ENCODE data around the gene TMEM223.
"Not testable (repeated sequence)": the region's sequence is repeated elsewhere in the genome, so short reads cannot be mapped to it uniquely, and the experiment has no call there.

Gene TMEM223

GRCh38 chr11:62799486-62799885 lies 7.7 kb upstream of the TMEM223 start:
- DNase-seq, result no peak

DNA sequence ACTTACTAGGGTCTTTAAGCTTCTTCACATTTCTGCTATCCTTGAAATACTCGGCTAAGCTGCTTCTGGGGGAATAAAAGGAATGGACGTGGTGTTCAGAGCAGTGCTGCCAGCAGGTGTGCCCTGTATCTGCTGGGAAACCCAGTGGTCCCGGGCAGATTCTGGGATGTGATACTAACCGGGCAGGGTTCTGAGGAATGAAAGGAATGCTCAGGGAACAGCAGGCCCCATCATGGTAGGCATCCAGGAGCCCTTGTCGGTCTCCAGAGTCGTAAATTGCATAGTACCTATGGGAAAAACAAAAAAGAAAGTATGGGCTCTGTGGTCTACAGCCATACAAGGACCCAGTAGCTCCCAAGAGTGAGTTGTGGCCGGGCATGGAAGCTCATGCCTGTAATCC lies 4.5 kb upstream of the TMEM223 start:
- no peak for DNase-seq

- DNase-seq, result no peak
Measured at GRCh38 chr11:62794201-62794775, 2.5 kb upstream of the TMEM223 start.

- no peak for DNase-seq
Measured at GRCh38 chr11:62792202-62792575, 383 bp upstream of the TMEM223 start.

GRCh38 chr11:62789576-62789975 lies 2.2 kb downstream of the TMEM223 start:
- DNase-seq, result no peak

GRCh38 chr11:62788991-62789390 lies 2.8 kb downstream of the TMEM223 start:
- no peak for DNase-seq

DNA sequence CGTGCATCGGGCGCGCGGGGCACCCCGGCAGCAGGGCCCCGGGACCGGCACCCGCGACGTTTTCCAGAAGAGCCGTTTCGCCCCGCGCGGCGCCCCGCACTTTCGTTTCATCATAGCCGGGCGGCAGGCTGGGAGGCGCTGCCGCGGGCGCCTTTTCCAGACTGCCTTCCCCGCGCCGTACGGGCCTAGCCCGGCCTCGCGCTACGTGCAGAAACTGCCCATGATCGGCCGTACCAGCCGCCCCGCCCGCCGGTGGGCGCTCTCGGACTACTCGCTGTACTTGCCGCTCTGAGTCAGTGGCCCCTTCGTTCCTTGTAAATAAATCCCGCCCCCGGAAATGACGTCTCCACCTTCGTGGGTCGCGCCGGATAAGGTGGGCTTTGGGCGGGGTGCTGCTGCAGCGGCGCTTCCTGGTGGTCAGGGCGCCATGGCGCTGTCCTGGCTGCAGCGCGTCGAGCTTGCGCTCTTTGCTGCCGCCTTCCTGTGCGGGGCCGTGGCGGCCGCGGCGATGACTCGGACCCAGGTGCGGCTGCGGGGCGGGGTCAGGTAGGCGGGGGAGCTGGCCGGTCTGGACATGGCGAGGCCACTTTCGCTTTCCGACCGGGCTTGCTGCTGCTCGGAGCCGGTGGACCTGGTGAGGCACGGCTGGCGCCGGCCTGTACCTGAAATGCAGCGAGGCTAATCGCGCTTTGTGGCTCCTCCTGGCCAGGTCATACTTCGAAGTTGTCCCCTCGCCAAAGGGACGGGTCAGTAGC lies 4.6 kb downstream of the TMEM223 start, which contains the start of gene TMEM179B:
TMEM179B (plus strand) TSS at position 398 of the 755 bp plus-strand sequence; CDS start at position 428, 30 bp downstream.
- DNase-seq, result peak; percentile 98

DNA sequence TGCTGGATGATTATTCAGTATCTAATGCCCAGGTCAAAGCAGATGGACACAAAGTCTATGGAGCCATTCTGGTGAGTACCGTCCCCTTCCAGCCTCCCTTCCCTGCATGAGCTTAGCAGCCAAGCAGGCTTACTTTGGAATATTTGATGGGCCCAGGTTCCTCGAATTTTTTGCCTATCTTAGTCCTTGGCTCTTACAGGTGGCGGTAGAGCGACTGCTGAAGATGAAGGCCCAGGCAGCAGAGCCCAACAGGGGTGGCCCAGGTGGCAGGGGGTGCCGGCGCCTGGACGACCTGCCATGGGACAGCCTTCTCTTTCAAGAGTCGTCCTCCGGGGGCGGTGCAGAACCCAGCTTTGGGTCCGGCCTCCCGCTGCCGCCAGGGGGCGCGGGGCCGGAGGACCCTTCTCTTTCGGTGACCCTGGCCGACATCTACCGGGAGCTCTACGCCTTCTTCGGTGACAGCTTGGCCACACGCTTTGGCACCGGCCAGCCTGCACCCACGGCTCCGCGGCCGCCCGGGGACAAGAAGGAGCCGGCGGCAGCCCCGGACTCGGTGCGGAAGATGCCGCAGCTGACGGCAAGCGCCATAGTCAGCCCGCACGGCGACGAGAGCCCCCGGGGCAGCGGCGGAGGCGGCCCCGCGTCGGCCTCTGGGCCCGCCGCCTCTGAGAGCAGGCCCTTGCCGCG lies 5.3 kb downstream of the TMEM223 start:
- peak; percentile 89 for DNase-seq

DNA sequence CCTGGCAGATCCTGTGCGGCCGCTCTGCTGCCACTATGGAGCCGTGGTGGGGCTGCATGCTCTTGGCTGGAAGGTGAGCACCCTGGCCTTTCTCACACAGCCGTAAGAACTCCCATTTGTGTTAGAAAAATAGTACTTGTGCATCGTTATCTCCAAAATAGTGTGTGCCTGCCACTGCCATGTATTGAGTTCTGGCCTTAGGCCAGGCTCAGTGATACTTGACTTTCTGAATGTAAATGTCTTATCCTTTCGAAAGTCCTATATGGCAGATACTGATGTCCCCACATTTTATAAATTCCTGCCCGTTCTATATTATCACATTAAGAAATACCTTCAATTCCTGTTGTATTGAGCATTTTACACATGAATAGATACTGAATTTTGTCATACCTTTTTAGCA lies 9.1 kb downstream of the TMEM223 start:
- no peak for DNase-seq

GRCh38 chr11:62778441-62778840 lies 13.4 kb downstream of the TMEM223 start:
- DNase-seq, result no peak

- no peak for DNase-seq
Measured at GRCh38 chr11:62777389-62777788, 14.4 kb downstream of the TMEM223 start.

GRCh38 chr11:62775646-62776045 lies 16.2 kb downstream of the TMEM223 start:
- no peak for DNase-seq

DNA sequence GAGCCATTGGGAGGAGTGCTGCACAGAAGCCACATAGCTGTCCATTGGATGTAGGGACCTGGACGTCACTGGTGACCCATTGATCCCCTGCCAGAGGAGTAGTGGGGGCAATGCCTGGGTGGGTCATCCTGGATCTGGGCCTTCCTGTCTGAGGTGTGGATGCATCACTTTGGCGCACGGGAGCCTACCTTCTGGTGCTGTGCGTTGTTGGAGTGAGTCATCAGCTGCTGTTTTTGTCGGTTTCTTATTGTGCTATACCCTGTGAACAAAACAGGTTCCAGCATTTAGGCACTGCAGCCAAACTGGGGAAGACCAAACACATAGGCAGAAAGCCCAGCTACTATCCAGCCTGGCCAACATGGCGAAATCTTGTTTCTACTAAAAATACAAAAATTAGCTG lies 17.4 kb downstream of the TMEM223 start:
- DNase-seq, result no peak

- DNase-seq, result peak; percentile 93
Measured at GRCh38 chr11:62771144-62772021, 20.4 kb downstream of the TMEM223 start, which contains the start of gene TAF6L. Gene TAF6L, plus strand, starts transcription at chr11:62771396. Its CDS starts 4,388 bp downstream, at chr11:62775784.

DNA sequence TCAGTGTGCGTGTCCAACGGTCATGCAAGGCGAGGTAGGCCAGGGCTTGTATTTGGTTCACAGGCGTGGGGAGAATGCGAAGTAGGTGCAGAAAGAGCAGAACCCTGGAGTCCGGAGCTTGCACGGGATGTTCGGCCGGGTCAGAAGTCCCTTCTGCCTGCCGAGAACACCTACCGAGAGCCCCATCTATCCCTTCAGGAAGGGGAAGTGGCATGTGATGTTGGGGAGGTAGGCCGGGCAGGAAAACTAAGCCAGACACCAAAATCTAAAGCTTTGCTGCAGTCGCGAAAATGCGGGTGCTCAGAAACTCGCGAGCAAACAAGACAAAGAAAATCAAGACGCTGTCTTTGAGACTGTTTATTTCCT lies 21.0 kb downstream of the TMEM223 start:
- DNase-seq, result no peak

- DNase-seq, result not testable (repeated sequence)
Measured at GRCh38 chr11:62760867-62761227, 31.0 kb downstream of the TMEM223 start.

DNA sequence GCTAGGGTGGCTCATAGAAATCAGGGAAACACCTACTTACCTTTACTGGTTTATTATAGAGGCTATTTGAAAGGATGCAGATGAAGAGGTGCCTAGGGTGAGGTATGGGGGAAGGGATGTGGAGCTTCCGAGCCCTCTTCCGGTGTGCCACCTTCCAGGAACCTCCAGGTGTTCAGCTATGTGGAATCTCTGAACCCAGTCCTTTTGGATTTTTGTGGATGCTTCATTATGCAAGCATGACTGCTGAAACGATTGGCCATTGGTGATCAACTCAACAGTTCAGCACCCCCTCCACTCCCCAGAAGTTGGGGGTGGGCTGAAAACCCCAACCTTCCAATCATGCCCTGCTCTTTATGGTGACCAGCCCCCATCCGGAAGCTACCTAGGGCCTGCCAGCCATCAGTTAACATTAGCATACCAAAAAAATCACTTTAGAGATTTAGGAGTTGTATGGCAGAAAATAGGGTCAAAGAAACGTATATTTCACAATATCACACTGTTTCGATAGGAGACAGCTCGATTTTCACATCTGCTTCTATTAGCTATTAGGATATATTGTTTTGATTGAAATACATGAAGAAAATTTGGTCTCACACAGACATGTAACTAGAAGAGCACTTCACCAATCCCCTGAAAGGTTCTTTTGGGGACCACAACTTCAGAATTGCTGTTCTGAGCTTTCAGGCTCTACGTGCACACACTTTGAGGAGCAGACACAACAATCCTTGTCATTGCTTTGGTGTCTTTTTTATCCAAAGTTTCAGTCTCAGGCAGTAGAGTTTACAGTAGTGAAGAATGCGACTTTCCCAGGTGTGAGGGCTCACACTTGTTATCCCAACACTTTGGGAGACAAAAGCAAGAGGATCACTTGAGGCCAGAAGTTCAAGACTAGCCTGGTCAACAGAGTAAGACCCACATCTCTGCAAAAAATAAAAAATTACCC lies 33.7 kb downstream of the TMEM223 start:
- no peak for DNase-seq

DNA sequence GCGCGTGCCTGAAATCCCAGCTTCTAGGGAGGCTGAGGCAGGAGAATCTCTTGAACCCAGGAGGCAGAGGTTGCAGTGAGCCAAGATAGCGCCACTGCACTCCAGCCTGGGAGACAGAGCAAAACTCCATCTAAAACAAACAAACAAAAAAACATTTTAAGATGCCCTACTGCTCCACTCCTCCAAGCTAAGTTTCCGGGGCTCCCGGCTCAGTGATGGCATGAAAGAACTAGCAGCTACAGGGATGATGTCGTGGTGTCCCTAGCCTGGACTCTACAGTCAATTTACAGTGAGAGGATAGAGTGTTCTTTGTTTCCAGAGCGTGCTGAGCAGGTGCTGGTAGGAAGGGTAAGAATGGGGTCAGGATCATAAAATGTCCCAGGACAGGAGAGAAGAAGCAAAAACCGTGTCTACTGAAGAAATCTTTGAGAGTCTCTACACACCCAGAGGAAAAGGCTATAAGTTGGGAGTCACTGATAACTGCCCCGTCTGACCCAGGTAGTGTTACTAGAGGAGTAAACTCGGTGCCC lies 36.7 kb downstream of the TMEM223 start:
- DNase-seq, result no peak

GRCh38 chr11:62753736-62754603 lies 37.8 kb downstream of the TMEM223 start, which contains the start of gene ZBTB3:
Gene ZBTB3, minus strand, starts transcription at chr11:62754160. Its CDS starts 496 bp downstream, at chr11:62753664.
- peak; percentile 99 for DNase-seq

DNA sequence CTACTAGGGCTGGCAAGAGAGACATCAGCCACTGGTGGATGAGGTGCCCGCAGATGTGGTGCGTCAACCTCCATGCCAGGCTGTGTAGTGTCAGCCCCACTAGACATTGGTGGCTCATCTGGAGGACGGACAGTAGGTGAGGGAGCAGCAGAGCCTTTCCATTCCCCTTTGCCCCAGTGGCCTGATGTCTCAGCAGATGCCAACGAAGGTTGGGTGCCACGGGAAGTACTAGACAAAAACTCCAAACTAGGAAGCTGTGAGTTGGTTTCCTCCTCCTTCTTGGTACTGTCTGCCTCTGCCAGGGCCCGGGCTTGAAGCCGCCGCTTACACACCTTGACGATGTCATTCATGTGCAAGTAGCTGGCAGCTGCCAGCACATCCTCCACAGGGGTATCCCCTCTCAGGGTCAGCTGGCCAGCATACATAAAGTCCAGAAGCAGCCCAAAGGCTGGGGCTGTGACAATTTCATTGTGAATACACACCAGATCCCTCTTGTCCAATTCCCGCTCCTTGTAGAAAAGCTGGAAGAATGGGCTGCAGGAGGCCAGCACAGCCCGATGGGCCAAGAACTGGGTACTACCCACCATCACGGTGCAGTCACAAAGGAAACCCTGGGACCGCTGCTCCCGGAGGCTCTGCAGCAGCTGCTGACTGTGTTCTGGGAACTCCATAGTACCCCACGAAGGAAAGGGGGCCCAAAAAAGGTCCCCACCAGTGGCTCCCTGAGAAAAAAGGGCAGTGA lies 38.6 kb downstream of the TMEM223 start:
- DNase-seq, result no peak

Measured in CD4-positive, alpha-beta T cell treated with Interleukin-21 for 1 hour (primary cell).